Kidney (tissue), 14 donors: ENCODE results near the gene PIP4K2A. TPM values are rescaled to one million over a fixed set of nuclear protein-coding genes. Genes with fewer than 3 reads are reported as not detected.

Experiments used
- DNase-seq, 5 donors: peaks; one replicate each; pipeline ENCODE4 v3.0.0-alpha.2; 2013 to 2020
- FAIRE-seq: peaks from 2 replicates; lab custom pipeline; 2012; peaks lifted over from hg19 to GRCh38; lab: Jason Lieb, UNC
- H3K27ac ChIP-seq, 2 donors: one replicate each; pipeline ENCODE4 v1.7.0; 2013; ENCODE audit warnings: low read depth in 2 of 2, low read length in 2 of 2, inconsistent platforms in 1 of 2
- H3K27me3 ChIP-seq: one replicate; pipeline ENCODE4 v1.7.1; 2013; ENCODE audit warnings: low read length, inconsistent platforms; ENCODE audit not compliant: control insufficient read depth, insufficient read depth
- H3K36me3 ChIP-seq, 3 donors: one replicate each; pipeline versions ENCODE4 v1.7.0 to v1.7.1; 2013; ENCODE audit warnings: low read length in 3 of 3, control low read depth in 1 of 3, inconsistent platforms in 1 of 3; ENCODE audit not compliant: insufficient read depth in 3 of 3, control insufficient read depth in 2 of 3
- H3K4me1 ChIP-seq, 3 donors: one replicate each; pipeline versions ENCODE4 v1.7.0 to v1.7.1; 2013; ENCODE audit warnings: low read length in 3 of 3, inconsistent platforms in 1 of 3, low read depth in 1 of 3; ENCODE audit not compliant: control insufficient read depth in 2 of 3, insufficient read depth in 2 of 3
- H3K4me3 ChIP-seq, 3 donors: one replicate each; pipeline versions ENCODE4 v1.7.0 to v1.8.1; 2013; ENCODE audit warnings: low read length in 3 of 3, control low read depth in 1 of 3, inconsistent platforms in 1 of 3
- H3K9ac ChIP-seq, 3 donors: one replicate each; pipeline versions ENCODE4 v1.7.0 to v1.7.1; 2013; ENCODE audit warnings: low read length in 3 of 3, control low read depth in 1 of 3, inconsistent platforms in 1 of 3
- H3K9me3 ChIP-seq, 3 donors: one replicate each; pipeline versions ENCODE4 v1.7.0 to v1.7.1; 2013; ENCODE audit warnings: low read length in 3 of 3, control low read depth in 1 of 3, inconsistent platforms in 1 of 3; ENCODE audit not compliant: control insufficient read depth in 2 of 3, insufficient read depth in 1 of 3
- intact Hi-C: fragments of 100-400 bp; cut with DNase I; formaldehyde crosslinking; loops from one replicate; pipeline ENCODE4 v1.11.1; 2022
- polyA plus RNA-seq: library from polyadenylated mRNA; stranded (reverse); fragments of 350-450 nt; fragmentation: Illumina TruSeq; extraction: RNeasy Lipid Tissue Mini Kit (QIAGEN cat#74804); gene quantifications from one replicate; pipeline ENCODE4 v1.2.3, GENCODE V29; 2014; ENCODE audit warnings: low read depth, low replicate concordance; ENCODE audit not compliant: insufficient read depth
- total RNA-seq: library from RNA; stranded (reverse); fragmentation: NEBNext Ultra II Directional; extraction: Animal tissue kit (Norgen Biotek cat#: 25700); gene quantifications from one replicate; pipeline ENCODE4 v1.2.1, GENCODE V29; 2021
- TF ChIP-seq, protein P1 (sequence below): IDR thresholded peaks from 3 replicates; pipeline ENCODE4 v1.5.1; 2012; ENCODE audit warnings: mild to moderate bottlenecking, moderate library complexity, borderline replicate concordance; ENCODE audit not compliant: insufficient read depth; ENCODE audit errors: extremely low read depth
- donor health status: control.
- donor health status: control.
- donor health status: control.
- donor health status: control.
- donor health status: control.
- donor health status: DM: yes; HTN: yes; CAD: no.
- donor health status: Normal renal cell carcinoma (clear cell type).

PIP4K2A gene
- total and polyA plus RNA-seq, 2 donors from 2014 or later = 12.2 to 54.6 TPM

DNA sequence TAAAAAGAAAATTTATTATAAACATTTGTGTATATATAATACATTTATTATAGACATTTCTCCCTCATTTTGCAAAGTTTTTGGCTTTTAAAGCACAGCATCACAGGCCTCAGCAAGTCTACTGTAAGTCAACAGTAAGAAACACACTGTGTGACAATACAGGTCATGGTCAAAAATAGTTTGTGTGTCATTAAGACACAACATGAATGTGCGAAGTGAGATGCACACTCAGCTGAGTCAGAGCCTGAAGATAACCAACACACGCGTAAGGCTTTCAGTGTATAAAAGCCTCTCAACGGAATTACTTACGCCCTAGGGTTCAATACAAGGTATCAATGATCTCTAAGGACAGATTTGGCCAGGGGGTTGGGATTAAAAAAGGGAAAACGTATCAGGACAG is 157.6 kb downstream of the PIP4K2A start:
- no peaks in the 10 kb centered on the region for H3K36me3 ChIP-seq
- intact Hi-C loops = no loop called here
- H3K9ac ChIP-seq = no peak overlapping the region
- no peak overlapping the region for H3K4me3 ChIP-seq
- H3K9me3 ChIP-seq = no peaks in the 10 kb centered on the region
- peaks cover 0 to 3% (median 0%) of the 10 kb centered on the region in 3 donors for H3K4me1 ChIP-seq
- no peaks in the 10 kb centered on the region for H3K27me3 ChIP-seq
- no peak for FAIRE-seq
- TF ChIP-seq, protein P1, sequence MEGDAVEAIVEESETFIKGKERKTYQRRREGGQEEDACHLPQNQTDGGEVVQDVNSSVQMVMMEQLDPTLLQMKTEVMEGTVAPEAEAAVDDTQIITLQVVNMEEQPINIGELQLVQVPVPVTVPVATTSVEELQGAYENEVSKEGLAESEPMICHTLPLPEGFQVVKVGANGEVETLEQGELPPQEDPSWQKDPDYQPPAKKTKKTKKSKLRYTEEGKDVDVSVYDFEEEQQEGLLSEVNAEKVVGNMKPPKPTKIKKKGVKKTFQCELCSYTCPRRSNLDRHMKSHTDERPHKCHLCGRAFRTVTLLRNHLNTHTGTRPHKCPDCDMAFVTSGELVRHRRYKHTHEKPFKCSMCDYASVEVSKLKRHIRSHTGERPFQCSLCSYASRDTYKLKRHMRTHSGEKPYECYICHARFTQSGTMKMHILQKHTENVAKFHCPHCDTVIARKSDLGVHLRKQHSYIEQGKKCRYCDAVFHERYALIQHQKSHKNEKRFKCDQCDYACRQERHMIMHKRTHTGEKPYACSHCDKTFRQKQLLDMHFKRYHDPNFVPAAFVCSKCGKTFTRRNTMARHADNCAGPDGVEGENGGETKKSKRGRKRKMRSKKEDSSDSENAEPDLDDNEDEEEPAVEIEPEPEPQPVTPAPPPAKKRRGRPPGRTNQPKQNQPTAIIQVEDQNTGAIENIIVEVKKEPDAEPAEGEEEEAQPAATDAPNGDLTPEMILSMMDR = no peak
- H3K27ac ChIP-seq = no peak overlapping the region
- no peak for DNase-seq

- H3K27ac ChIP-seq = no peak overlapping the region
- peaks cover 0 to 4% (median 0%) of the 10 kb centered on the region in 3 donors for H3K36me3 ChIP-seq
- H3K4me1 ChIP-seq = peaks cover 0 to 3% (median 2%) of the 10 kb centered on the region in 3 donors
- FAIRE-seq (no peak), DNase-seq (peak; percentile 87 to 96 (median 91))
- H3K27me3 ChIP-seq = no peaks in the 10 kb centered on the region
- intact Hi-C loops = no loop called here
- no peaks in the 10 kb centered on the region for H3K9me3 ChIP-seq
- H3K4me3 ChIP-seq = peak overlapping the region in 2 of 3 donors; percentile 3 to 10
- TF ChIP-seq, protein P1 = no peak
- no peak overlapping the region for H3K9ac ChIP-seq
These were observed 159.8 kb downstream of the PIP4K2A start for GRCh38 chr10:22554461-22555182.

GRCh38 chr10:22553452-22553995 is 160.9 kb downstream of the PIP4K2A start:
- H3K27ac ChIP-seq = no peak overlapping the region
- peaks cover 0 to 3% (median 2%) of the 10 kb centered on the region in 3 donors for H3K4me1 ChIP-seq
- no peaks in the 10 kb centered on the region for H3K9me3 ChIP-seq
- no peak overlapping the region for H3K4me3 ChIP-seq
- H3K27me3 ChIP-seq = no peaks in the 10 kb centered on the region
- FAIRE-seq (no peak), DNase-seq (no peak)
- TF ChIP-seq, protein P1 = no peak
- H3K9ac ChIP-seq = no peak overlapping the region
- peaks cover 0 to 4% (median 0%) of the 10 kb centered on the region in 3 donors for H3K36me3 ChIP-seq
- intact Hi-C loops = no loop called here
